SK-N-SH treated with all-trans-retinoic acid at 6 μM for 48 hours (cell line): ENCODE results near the gene DNM1L.

Source experiments
- CREB5 ChIP-seq: fragments of 250-450 bp; sonication (Bioruptor Pico); IDR thresholded peaks from 2 replicates; pipeline ENCODE4 v1.5.1; 2020; ENCODE audit warnings: low read depth, mild to moderate bottlenecking, moderate library complexity
- RARB ChIP-seq: fragments of 250-450 bp; sonication (Bioruptor Pico); IDR thresholded peaks from 2 replicates; pipeline ENCODE4 v1.8.0; 2021; ENCODE audit warnings: mild to moderate bottlenecking, moderate library complexity
- ZFP3 ChIP-seq: fragments of 250-450 bp; sonication (Bioruptor Pico); IDR thresholded peaks from 2 replicates; pipeline ENCODE4 v1.5.0; 2020; ENCODE audit warnings: mild to moderate bottlenecking, moderate library complexity

GRCh38 chr12:32734952-32735351 is 55.9 kb downstream of the DNM1L start:
- TF ChIP-seq CREB5 (CRISPR knock-in tag) (no peak), ZFP3 (CRISPR knock-in tag) (no peak), RARB (CRISPR knock-in tag) (no peak)
